MM.1S (cell line): ENCODE measurements around the gene ERVMER34-1.

Experiments used
- EZH2 ChIP-seq: fragments of 300-600 bp; sonication (generic); optimal IDR thresholded peaks from 2 replicates; pipeline ENCODE3; 2017; ENCODE audit warnings: low read depth, mild to moderate bottlenecking, antibody characterized with exemption, low read length, mixed read lengths
- TF ChIP-seq, protein P1 (sequence below): fragments of 300-600 bp; sonication (generic); IDR thresholded peaks from 2 replicates; pipeline ENCODE4 v1.5.1; 2016; ENCODE audit warnings: antibody characterized with exemption, low read length, mixed read lengths

GRCh38 chr4:52715255-52715897 is 35.8 kb downstream of the ERVMER34-1 start:
- TF ChIP-seq, protein P1, sequence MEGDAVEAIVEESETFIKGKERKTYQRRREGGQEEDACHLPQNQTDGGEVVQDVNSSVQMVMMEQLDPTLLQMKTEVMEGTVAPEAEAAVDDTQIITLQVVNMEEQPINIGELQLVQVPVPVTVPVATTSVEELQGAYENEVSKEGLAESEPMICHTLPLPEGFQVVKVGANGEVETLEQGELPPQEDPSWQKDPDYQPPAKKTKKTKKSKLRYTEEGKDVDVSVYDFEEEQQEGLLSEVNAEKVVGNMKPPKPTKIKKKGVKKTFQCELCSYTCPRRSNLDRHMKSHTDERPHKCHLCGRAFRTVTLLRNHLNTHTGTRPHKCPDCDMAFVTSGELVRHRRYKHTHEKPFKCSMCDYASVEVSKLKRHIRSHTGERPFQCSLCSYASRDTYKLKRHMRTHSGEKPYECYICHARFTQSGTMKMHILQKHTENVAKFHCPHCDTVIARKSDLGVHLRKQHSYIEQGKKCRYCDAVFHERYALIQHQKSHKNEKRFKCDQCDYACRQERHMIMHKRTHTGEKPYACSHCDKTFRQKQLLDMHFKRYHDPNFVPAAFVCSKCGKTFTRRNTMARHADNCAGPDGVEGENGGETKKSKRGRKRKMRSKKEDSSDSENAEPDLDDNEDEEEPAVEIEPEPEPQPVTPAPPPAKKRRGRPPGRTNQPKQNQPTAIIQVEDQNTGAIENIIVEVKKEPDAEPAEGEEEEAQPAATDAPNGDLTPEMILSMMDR = no peak
- TF ChIP-seq EZH2 = no peak
